HCT116 (cell line): Measurements from ENCODE around the gene PIP5KL1. TPM values are rescaled to one million over a fixed set of nuclear protein-coding genes. Genes with fewer than 3 reads are reported as not detected.

ENCODE experiments used
- ATAC-seq: fragments of 200-7000 bp; cut with Tn5 transposase; 2 replicates; pipeline ENCODE4 v1.9.1; 2020; ENCODE audit warnings: mild to moderate bottlenecking, moderate library complexity
- BruUV-seq: library from RNA; stranded (reverse); fragments of 400-500 nt; replicated peaks from 2 replicates; lab custom pipeline; 2021; lab: Mats Ljungman, UMichigan
- CTCF ChIA-PET: fragments of 300-600 bp; sonication (Branson Sonifier 250); formaldehyde crosslinking; loops from one replicate; lab custom pipeline; 2021; ENCODE audit warnings: antibody characterized with exemption; lab: Charles Lee
- POLR2A ChIA-PET: fragments of 300-600, 350-600 bp; sonication (Branson Sonifier 250); formaldehyde crosslinking; loops from one replicate; lab custom pipeline; 2021; ENCODE audit warnings: antibody characterized with exemption; lab: Charles Lee
- RAD21 ChIA-PET, 2 experiments: fragments of 300-600 bp; sonication (Branson Sonifier 250); formaldehyde crosslinking; loops; one replicate each; lab custom pipeline; 2023; ENCODE audit warnings: low total read pairs in 2 of 2; ENCODE audit not compliant: uncharacterized antibody in 2 of 2, unreplicated experiment in 2 of 2, low non-redundant PET in 1 of 2; lab: Charles Lee
- DNase-seq: peaks from one replicate; pipeline ENCODE4 v3.0.0-alpha.2; 2010; ENCODE audit warnings: low read depth, low spot score
- H2AFZ ChIP-seq: fragments of 200-600 bp; shearing (Covaris generic), sonication (generic); 2 replicates; pipeline ENCODE4 v1.6.1; 2017; ENCODE audit warnings: low read depth, mixed run types, mixed read lengths, antibody characterized with exemption, low read length; ENCODE audit not compliant: poor library complexity, severe bottlenecking
- H3K27ac ChIP-seq: 2 replicates; pipeline ENCODE4 v1.5.1; 2012; ENCODE audit warnings: low read depth, low read length
- H3K27me3 ChIP-seq: fragments of 200-600 bp; sonication (generic); 2 replicates; pipeline ENCODE4 v1.6.1; 2016; ENCODE audit warnings: mixed run types, low read length, mixed read lengths; ENCODE audit not compliant: insufficient read depth
- H3K36me3 ChIP-seq, 2 experiments: fragments of 200-500 bp in 1 of 2; fragments of 200-600 bp in 1 of 2; sonication (Bioruptor generic) in 1 of 2; sonication (generic) in 1 of 2; 2 replicates each; pipeline versions ENCODE4 v1.5.1 to v1.6.1; 2014 to 2016; ENCODE audit warnings: low read length in 2 of 2, inconsistent platforms in 1 of 2, mixed read lengths in 1 of 2, mixed run types in 1 of 2; ENCODE audit not compliant: insufficient read depth in 2 of 2, control insufficient read depth in 1 of 2
- H3K4me1 ChIP-seq, 2 experiments: fragments of 200-600 bp in 1 of 2; sonication (generic) in 1 of 2; 2 replicates each; pipeline versions ENCODE4 v1.5.1 to v1.6.1; 2012 to 2017; ENCODE audit warnings: low read length in 2 of 2, inconsistent platforms in 1 of 2, mild to moderate bottlenecking in 1 of 2, mixed read lengths in 1 of 2, mixed run types in 1 of 2, moderate library complexity in 1 of 2; ENCODE audit not compliant: insufficient read depth in 2 of 2, control insufficient read depth in 1 of 2
- H3K4me2 ChIP-seq: fragments of 200-600 bp; sonication (generic); 2 replicates; pipeline ENCODE4 v1.6.1; 2017; ENCODE audit warnings: mixed run types, low read length, mixed read lengths
- H3K4me3 ChIP-seq, 2 experiments: fragments of 200-600 bp in 1 of 2; sonication (generic) in 1 of 2; replicated peaks in 1 of 2; 2 replicates each; pipeline ENCODE4 v1.5.1; 2011 to 2016; ENCODE audit warnings: low read length in 2 of 2, control low read depth in 1 of 2, low read depth in 1 of 2, mild to moderate bottlenecking in 1 of 2, mixed read lengths in 1 of 2, mixed run types in 1 of 2
- H3K79me2 ChIP-seq: fragments of 200-600 bp; sonication (generic); 2 replicates; pipeline ENCODE4 v1.6.1; 2017; ENCODE audit warnings: mild to moderate bottlenecking, mixed run types, low read length, moderate library complexity, mixed read lengths; ENCODE audit not compliant: insufficient read depth
- H3K9ac ChIP-seq: fragments of 200-600 bp; sonication (generic); 2 replicates; pipeline ENCODE4 v1.6.1; 2016; ENCODE audit warnings: low read length, mixed read lengths
- H3K9me2 ChIP-seq: fragments of 200-600 bp; sonication (generic), shearing (Covaris generic); 2 replicates; pipeline ENCODE4 v1.6.1; 2017; ENCODE audit warnings: mixed run types, mild to moderate bottlenecking, moderate library complexity; ENCODE audit not compliant: insufficient read depth
- H3K9me3 ChIP-seq, 2 experiments: fragments of 200-500 bp in 1 of 2; fragments of 200-600 bp in 1 of 2; sonication (Bioruptor generic) in 1 of 2; sonication (generic) in 1 of 2; 2 replicates each; pipeline ENCODE4 v1.6.1; 2014 to 2017; ENCODE audit warnings: low read length in 2 of 2, mixed read lengths in 2 of 2, inconsistent platforms in 1 of 2, low read depth in 1 of 2, mild to moderate bottlenecking in 1 of 2, mixed run types in 1 of 2, moderate library complexity in 1 of 2; ENCODE audit not compliant: control insufficient read depth in 1 of 2, insufficient read depth in 1 of 2
- H4K20me1 ChIP-seq: fragments of 200-600 bp; sonication (generic), shearing (Covaris generic); 2 replicates; pipeline ENCODE4 v1.6.1; 2017; ENCODE audit warnings: mixed run types, mild to moderate bottlenecking, moderate library complexity; ENCODE audit not compliant: insufficient read depth
- CBX3 ChIP-seq: IDR thresholded peaks from 2 replicates; pipeline ENCODE4 v1.6.1; 2012; ENCODE audit warnings: low read depth
- CTCF ChIP-seq, 3 experiments: fragments of 200-600 bp in 1 of 3; sonication (generic) in 1 of 3; IDR thresholded peaks in 2 of 3; conservative IDR thresholded peaks in 1 of 3; 2 replicates each; pipeline ENCODE4 v1.5.1; 2012 to 2017; ENCODE audit warnings: low read depth in 2 of 3, low read length in 2 of 3, antibody characterized with exemption in 1 of 3, borderline replicate concordance in 1 of 3, control low read depth in 1 of 3, mild to moderate bottlenecking in 1 of 3, mixed read lengths in 1 of 3, mixed run types in 1 of 3, moderate library complexity in 1 of 3; ENCODE audit not compliant: insufficient read depth in 1 of 3
- ELF1 ChIP-seq: IDR thresholded peaks from 2 replicates; pipeline ENCODE4 v1.6.1; 2012; ENCODE audit warnings: low read depth, borderline replicate concordance
- EZH2 ChIP-seq: fragments of 200-600 bp; sonication (generic); IDR thresholded peaks from 2 replicates; pipeline ENCODE4 v1.6.1; 2017; ENCODE audit warnings: antibody characterized with exemption, mixed run types
- EZH2phosphoT487 ChIP-seq: fragments of 200-600 bp; IDR thresholded peaks from 2 replicates; pipeline ENCODE4 v1.6.1; 2018; ENCODE audit warnings: antibody characterized with exemption, borderline replicate concordance
- POLR2A ChIP-seq: IDR thresholded peaks from 2 replicates; pipeline ENCODE4 v1.7.0; 2011; ENCODE audit warnings: borderline replicate concordance; ENCODE audit not compliant: insufficient read depth, insufficient read length; ENCODE audit errors: extremely low read depth
- POLR2AphosphoS5 ChIP-seq: IDR thresholded peaks from 2 replicates; pipeline ENCODE4 v1.6.1; 2011; ENCODE audit warnings: mild to moderate bottlenecking, low read depth, low read length, moderate library complexity
- RAD21 ChIP-seq: IDR thresholded peaks from 2 replicates; pipeline ENCODE4 v1.6.1; 2012; ENCODE audit warnings: low read depth, mild to moderate bottlenecking
- SIN3A ChIP-seq: IDR thresholded peaks from 2 replicates; pipeline ENCODE4 v1.6.1; 2012; ENCODE audit warnings: low read depth
- SP1 ChIP-seq: IDR thresholded peaks from 2 replicates; pipeline ENCODE4 v1.6.1; 2012; ENCODE audit warnings: low read depth
- YY1 ChIP-seq: IDR thresholded peaks from 2 replicates; pipeline ENCODE4 v1.6.1; 2011; ENCODE audit warnings: low read length, low read depth, moderate library complexity, mild to moderate bottlenecking; ENCODE audit not compliant: insufficient replicate concordance; ENCODE audit errors: extremely low read depth
- ZFX ChIP-seq: fragments of 450-650 bp; IDR thresholded peaks from 2 replicates; pipeline ENCODE4 v1.6.1; 2017
- ZNF274 ChIP-seq: fragments of 200-500 bp; sonication (Bioruptor generic); IDR thresholded peaks from 2 replicates; pipeline ENCODE4 v1.6.1; 2014; ENCODE audit warnings: mild to moderate bottlenecking, low read depth, low read length, inconsistent platforms
- intact Hi-C: fragments of 100-400 bp; cut with micrococcal nuclease; formaldehyde crosslinking; loops from 2 replicates; pipeline ENCODE4 v1.10.0; 2022
- total RNA-seq: library from RNA; stranded (reverse); gene quantifications from one replicate; pipeline ENCODE4 v1.2.1, GENCODE V29; 2021; ENCODE audit not compliant: unreplicated experiment
- TF ChIP-seq, protein P1 (sequence below): IDR thresholded peaks from 2 replicates; pipeline ENCODE4 v1.6.1; 2011; ENCODE audit warnings: mild to moderate bottlenecking, low read length, moderate library complexity; ENCODE audit not compliant: insufficient replicate concordance; ENCODE audit errors: extremely low read depth
- TF ChIP-seq, protein P2 (sequence below): IDR thresholded peaks from 2 replicates; pipeline ENCODE4 v1.6.1; 2012

PIP5KL1 gene
- total RNA-seq, 1 experiment from 2014 or later: 37.6 TPM

GRCh38 chr9:127958728-127959127, 28.2 kb upstream of the PIP5KL1 start:
- CTCF ChIA-PET: no interaction called here
- intact Hi-C loops: no loop called here

More at GRCh38 chr9:127958728-127959127, 28.2 kb upstream of the PIP5KL1 start:
- H3K4me1 ChIP-seq: peaks cover 66 to 77% of the 10 kb centered on the region in 2 experiments
- BruUV-seq: no TSS peak
- H3K36me3 ChIP-seq: no peaks in the 10 kb centered on the region
- no peak for DNase-seq
- TF ChIP-seq ZFX (no peak), CBX3 (no peak), ELF1 (no peak), ZNF274 (no peak), SIN3A (no peak), EZH2 (no peak), SP1 (no peak), CTCF (IDR thresholded peaks at IDR 0.05 in 2 of 3, conservative IDR thresholded peaks at IDR 0.05 in 1 of 3; ENCODE audit: borderline replicate concordance in 1 of 3, insufficient read depth in 1 of 3, low read depth in 2 of 3, low read length in 2 of 3) (no peak), EZH2phosphoT487 (no peak), YY1 (no peak), RAD21 (no peak), POLR2A (no peak), POLR2AphosphoS5 (no peak)
- TF ChIP-seq, protein P1, sequence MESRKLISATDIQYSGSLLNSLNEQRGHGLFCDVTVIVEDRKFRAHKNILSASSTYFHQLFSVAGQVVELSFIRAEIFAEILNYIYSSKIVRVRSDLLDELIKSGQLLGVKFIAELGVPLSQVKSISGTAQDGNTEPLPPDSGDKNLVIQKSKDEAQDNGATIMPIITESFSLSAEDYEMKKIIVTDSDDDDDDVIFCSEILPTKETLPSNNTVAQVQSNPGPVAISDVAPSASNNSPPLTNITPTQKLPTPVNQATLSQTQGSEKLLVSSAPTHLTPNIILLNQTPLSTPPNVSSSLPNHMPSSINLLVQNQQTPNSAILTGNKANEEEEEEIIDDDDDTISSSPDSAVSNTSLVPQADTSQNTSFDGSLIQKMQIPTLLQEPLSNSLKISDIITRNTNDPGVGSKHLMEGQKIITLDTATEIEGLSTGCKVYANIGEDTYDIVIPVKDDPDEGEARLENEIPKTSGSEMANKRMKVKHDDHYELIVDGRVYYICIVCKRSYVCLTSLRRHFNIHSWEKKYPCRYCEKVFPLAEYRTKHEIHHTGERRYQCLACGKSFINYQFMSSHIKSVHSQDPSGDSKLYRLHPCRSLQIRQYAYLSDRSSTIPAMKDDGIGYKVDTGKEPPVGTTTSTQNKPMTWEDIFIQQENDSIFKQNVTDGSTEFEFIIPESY: no peak
- TF ChIP-seq, protein P2, sequence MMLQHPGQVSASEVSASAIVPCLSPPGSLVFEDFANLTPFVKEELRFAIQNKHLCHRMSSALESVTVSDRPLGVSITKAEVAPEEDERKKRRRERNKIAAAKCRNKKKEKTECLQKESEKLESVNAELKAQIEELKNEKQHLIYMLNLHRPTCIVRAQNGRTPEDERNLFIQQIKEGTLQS: no peak
- no peaks in the 10 kb centered on the region; a peak in 1 of 4 replicates for H3K9me3 ChIP-seq
- H3K9ac ChIP-seq: no peak overlapping the region
- no peak overlapping the region for H3K27ac ChIP-seq
- ATAC-seq: no peak
- H3K9me2 ChIP-seq: no peaks in the 10 kb centered on the region
- H3K4me2 ChIP-seq: no peak overlapping the region
- H4K20me1 ChIP-seq: peaks cover 4% of the 10 kb centered on the region; the same call in 1 of the 2 replicates
- no peak overlapping the region for H2AFZ ChIP-seq
- no peak overlapping the region for H3K4me3 ChIP-seq
- POLR2A ChIA-PET: interaction anchor here (1.0 kb wide), 1 partner anchor 109 kb away, joined by 3 read pairs; the partner anchor contains the start of gene NAIF1
- H3K79me2 ChIP-seq: peaks cover 87% of the 10 kb centered on the region
- RAD21 ChIA-PET: no interaction called here
- no peaks in the 10 kb centered on the region for H3K27me3 ChIP-seq
